ENCODE measurements around the gene AP1G2. TPM values are rescaled to one million over a fixed set of nuclear protein-coding genes. Genes with fewer than 3 reads are reported as not detected.

The AP1G2 gene
- total RNA-seq, 4 donors from 2014 or later = 175 to 369 (median 341) TPM

GRCh38 chr14:23577710-23578392, 10.3 kb upstream of the AP1G2 start:
- TF ChIP-seq CTCF (IDR thresholded peaks at IDR 0.05) = no peak
- no peak for TF ChIP-seq POLR2A (IDR thresholded peaks at IDR 0.05)
- DNase-seq = no peak
- H3K9me3 ChIP-seq = no peaks in the 10 kb centered on the region
- H3K27me3 ChIP-seq = peaks cover 0 to 28% of the 10 kb centered on the region in 2 donors
- H3K27ac ChIP-seq = no peak overlapping the region
- peaks cover 0 to 21% (median 13%) of the 10 kb centered on the region in 4 donors for H3K4me1 ChIP-seq
- peak overlapping the region in 2 of 4 donors; percentile 35 to 39 for H3K4me3 ChIP-seq
- no peaks in the 10 kb centered on the region for H3K36me3 ChIP-seq

- H3K4me3 ChIP-seq = peak overlapping the region; percentile 5 to 39 (median 26)
- DNase-seq = no peak
- H3K27ac ChIP-seq = no peak overlapping the region
Measured at GRCh38 chr14:23577004-23577681, 9.6 kb upstream of the AP1G2 start.

DNA sequence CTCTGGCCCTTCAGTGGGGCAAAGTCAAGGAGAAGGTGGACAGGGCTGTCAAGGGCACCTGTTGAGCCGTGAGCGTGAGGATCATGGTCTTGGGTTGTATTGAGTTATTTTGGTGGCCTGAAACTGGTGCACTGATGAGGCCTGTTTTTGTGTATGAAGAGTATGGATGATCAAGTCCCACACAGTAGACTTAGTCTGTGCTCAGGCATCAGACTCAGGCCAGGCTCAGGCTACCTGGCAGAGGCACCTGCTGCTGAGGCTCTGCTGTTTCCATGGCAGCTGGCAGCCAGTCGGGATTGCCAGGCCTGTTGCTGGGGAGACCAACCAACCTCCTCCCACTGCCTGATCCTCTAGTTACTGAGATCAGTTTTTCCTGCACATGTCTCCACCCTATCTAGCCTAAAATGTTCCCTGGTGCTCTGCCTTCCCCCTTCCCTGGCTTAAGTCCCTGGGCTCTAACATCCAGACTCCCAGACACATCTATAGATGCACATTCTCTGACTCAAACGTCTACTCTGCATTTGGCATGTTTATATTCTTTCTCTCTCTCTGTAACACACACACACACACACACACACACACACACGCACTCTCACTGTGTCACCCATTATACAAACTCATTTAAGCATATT, 5.9 kb upstream of the AP1G2 start:
- H3K27ac ChIP-seq = no peak overlapping the region
- peaks cover 0 to 28% of the 10 kb centered on the region in 2 donors for H3K27me3 ChIP-seq
- H3K36me3 ChIP-seq = no peaks in the 10 kb centered on the region
- no peaks in the 10 kb centered on the region for H3K9me3 ChIP-seq
- peaks cover 0 to 21% (median 13%) of the 10 kb centered on the region in 4 donors for H3K4me1 ChIP-seq
- DNase-seq = no peak
- H3K4me3 ChIP-seq = no peak overlapping the region
- TF ChIP-seq POLR2A (IDR thresholded peaks at IDR 0.05) = no peak
- TF ChIP-seq CTCF (IDR thresholded peaks at IDR 0.05) = no peak

More at GRCh38 chr14:23577004-23577681, 9.6 kb upstream of the AP1G2 start:
- Histone ChIP-seq H3K27me3 (peaks cover 0 to 28% of the 10 kb centered on the region in 2 donors), H3K9me3 (no peaks in the 10 kb centered on the region), H3K4me1 (peaks cover 0 to 21% (median 13%) of the 10 kb centered on the region in 4 donors), H3K36me3 (no peaks in the 10 kb centered on the region)
- TF ChIP-seq POLR2A (IDR thresholded peaks at IDR 0.05) (no peak), CTCF (IDR thresholded peaks at IDR 0.05) (no peak)

- TF ChIP-seq POLR2A (IDR thresholded peaks at IDR 0.05) = no peak
- TF ChIP-seq CTCF (IDR thresholded peaks at IDR 0.05) = no peak
- no peak overlapping the region for H3K27ac ChIP-seq
- H3K9me3 ChIP-seq = no peaks in the 10 kb centered on the region
- peaks cover 0 to 24% of the 10 kb centered on the region in 2 donors for H3K27me3 ChIP-seq
- no peak for DNase-seq
- H3K4me1 ChIP-seq = peaks cover 3 to 23% (median 13%) of the 10 kb centered on the region in 4 donors
- no peaks in the 10 kb centered on the region for H3K36me3 ChIP-seq
- no peak overlapping the region for H3K4me3 ChIP-seq
Measured at GRCh38 chr14:23572836-23573235, 5.2 kb upstream of the AP1G2 start.

- Histone ChIP-seq H3K36me3 (no peaks in the 10 kb centered on the region), H3K9me3 (no peaks in the 10 kb centered on the region), H3K27me3 (peaks cover 0 to 20% of the 10 kb centered on the region in 2 donors), H3K4me1 (peaks cover 3 to 20% (median 12%) of the 10 kb centered on the region in 4 donors), H3K27ac (no peak overlapping the region), H3K4me3 (no peak overlapping the region)
- DNase-seq = no peak
- TF ChIP-seq POLR2A (IDR thresholded peaks at IDR 0.05) (no peak), CTCF (IDR thresholded peaks at IDR 0.05) (no peak)
Measured at GRCh38 chr14:23572524-23572828, 4.9 kb upstream of the AP1G2 start.

All from Peyer's patch (tissue), 4 donors.